GM23338 (cell line): ENCODE results near the gene ATP13A4. TPM values are rescaled to one million over a fixed set of nuclear protein-coding genes. Genes with fewer than 3 reads are reported as not detected.

Experiments
- ATAC-seq: fragments of 200-7000 bp; cut with Tn5 transposase; 3 replicates; pipeline ENCODE4 v1.9.1; 2020
- DNase-seq: peaks from one replicate; pipeline ENCODE4 v3.0.0-alpha.2; 2015; ENCODE audit warnings: low spot score
- H2AFZ ChIP-seq: fragments of 200-600 bp; sonication (generic); 2 replicates; pipeline ENCODE4 v1.8.0; 2016; ENCODE audit warnings: antibody characterized with exemption, mild to moderate bottlenecking, moderate library complexity
- H3F3A ChIP-seq: fragments of 200-600 bp; sonication (generic); replicated peaks from 2 replicates; pipeline ENCODE4 v1.8.0; 2017; ENCODE audit warnings: antibody characterized with exemption, mixed run types, low read depth
- H3K27ac ChIP-seq: fragments of 200-600 bp; sonication (generic); 2 replicates; pipeline ENCODE4 v1.6.1; 2016; ENCODE audit warnings: low read depth
- H3K27me3 ChIP-seq: fragments of 200-600 bp; sonication (generic); 2 replicates; pipeline ENCODE4 v1.8.0; 2016; ENCODE audit warnings: mild to moderate bottlenecking, mixed run types, moderate library complexity; ENCODE audit not compliant: insufficient read depth
- H3K36me3 ChIP-seq: fragments of 200-600 bp; sonication (generic); 2 replicates; pipeline ENCODE4 v1.8.0; 2016; ENCODE audit warnings: mild to moderate bottlenecking; ENCODE audit not compliant: insufficient read depth
- H3K4me1 ChIP-seq: fragments of 200-600 bp; sonication (generic); 2 replicates; pipeline ENCODE4 v1.8.0; 2016; ENCODE audit warnings: mild to moderate bottlenecking, moderate library complexity; ENCODE audit not compliant: insufficient read depth
- H3K4me2 ChIP-seq: fragments of 200-600 bp; sonication (generic); 2 replicates; pipeline ENCODE4 v1.7.1; 2017; ENCODE audit warnings: mixed run types
- H3K4me3 ChIP-seq: fragments of 200-600 bp; sonication (generic); 2 replicates; pipeline ENCODE4 v1.6.1; 2016; ENCODE audit warnings: mixed run types
- H3K79me2 ChIP-seq: fragments of 200-600 bp; sonication (generic); replicated peaks from 2 replicates; pipeline ENCODE4 v1.8.0; 2017; ENCODE audit warnings: mild to moderate bottlenecking; ENCODE audit not compliant: insufficient read depth
- H3K9me2 ChIP-seq: fragments of 200-600 bp; sonication (generic); 2 replicates; pipeline ENCODE4 v1.8.0; 2017; ENCODE audit not compliant: insufficient read depth
- H4K20me1 ChIP-seq: fragments of 200-600 bp; sonication (generic); replicated peaks from 2 replicates; pipeline ENCODE4 v1.8.0; 2017; ENCODE audit warnings: mild to moderate bottlenecking; ENCODE audit not compliant: insufficient read depth
- H3K27ac Mint-ChIP-seq: 2 replicates; pipeline ENCODE4 v1.8.0; 2020; ENCODE audit warnings: inconsistent platforms, mild to moderate bottlenecking, moderate library complexity, mixed read lengths
- H3K27me3 Mint-ChIP-seq: 3 replicates; pipeline ENCODE4 v1.8.0; 2022; ENCODE audit warnings: low read depth, mild to moderate bottlenecking, moderate library complexity, mixed read lengths, inconsistent platforms; ENCODE audit not compliant: insufficient read depth, poor library complexity
- H3K36me3 Mint-ChIP-seq: 3 replicates; pipeline ENCODE4 v1.8.0; 2021; ENCODE audit warnings: low read depth, mild to moderate bottlenecking, inconsistent platforms, moderate library complexity, mixed read lengths
- H3K4me1 Mint-ChIP-seq: 3 replicates; pipeline ENCODE4 v1.8.0; 2020; ENCODE audit warnings: mild to moderate bottlenecking, inconsistent platforms, mixed read lengths
- H3K4me3 Mint-ChIP-seq: 3 replicates; pipeline ENCODE4 v1.8.0; 2021; ENCODE audit warnings: moderate library complexity, mild to moderate bottlenecking, inconsistent platforms, mixed read lengths
- H3K9me3 Mint-ChIP-seq: 3 replicates; pipeline ENCODE4 v1.8.0; 2020; ENCODE audit warnings: moderate library complexity, mild to moderate bottlenecking, inconsistent platforms, mixed read lengths
- CREB1 ChIP-seq: fragments of 250-450 bp; sonication (Bioruptor Pico); IDR thresholded peaks from 2 replicates; pipeline ENCODE4 v1.5.0; 2020; ENCODE audit warnings: low read depth, mild to moderate bottlenecking, moderate library complexity
- CTCF ChIP-seq, 2 experiments: fragments of 200-600 bp in 1 of 2; sonication (generic) in 1 of 2; conservative IDR thresholded peaks; 2 replicates each; pipeline versions ENCODE4 v1.5.1 to v1.6.1; 2016 to 2017; ENCODE audit warnings: antibody characterized with exemption in 2 of 2, low read depth in 2 of 2, mild to moderate bottlenecking in 2 of 2, moderate library complexity in 1 of 2
- ETS1 ChIP-seq: IDR thresholded peaks from 2 replicates; pipeline ENCODE4 v1.6.1; 2016; ENCODE audit warnings: antibody characterized with exemption
- EZH2 ChIP-seq: fragments of 200-600 bp; sonication (generic); IDR thresholded peaks from one replicate; pipeline ENCODE4 v1.8.0; 2017; ENCODE audit warnings: antibody characterized with exemption, mild to moderate bottlenecking, low read depth; ENCODE audit not compliant: unreplicated experiment
- EZH2phosphoT487 ChIP-seq: fragments of 200-600 bp; sonication (generic); IDR thresholded peaks from one replicate; pipeline ENCODE4 v1.8.1; 2018; ENCODE audit warnings: antibody characterized with exemption; ENCODE audit not compliant: unreplicated experiment
- JUNB ChIP-seq: IDR thresholded peaks from one replicate; pipeline ENCODE4 v1.6.1; 2016; ENCODE audit warnings: antibody characterized with exemption; ENCODE audit not compliant: unreplicated experiment
- NANOG ChIP-seq: IDR thresholded peaks from 2 replicates; pipeline ENCODE4 v1.6.1; 2016; ENCODE audit warnings: antibody characterized with exemption, borderline replicate concordance
- POLR2AphosphoS5 ChIP-seq: IDR thresholded peaks from 2 replicates; pipeline ENCODE4 v1.6.1; 2016; ENCODE audit warnings: antibody characterized with exemption, low read depth
- REST ChIP-seq: IDR thresholded peaks from one replicate; pipeline ENCODE4 v1.6.1; 2018; ENCODE audit warnings: antibody characterized with exemption; ENCODE audit not compliant: unreplicated experiment
- STAT1 ChIP-seq: IDR thresholded peaks from one replicate; pipeline ENCODE4 v1.6.1; 2016; ENCODE audit warnings: antibody characterized with exemption; ENCODE audit not compliant: unreplicated experiment
- ZNF114 ChIP-seq: fragments of 250-450 bp; sonication (Bioruptor Pico); IDR thresholded peaks from 2 replicates; pipeline ENCODE4 v1.5.0; 2020; ENCODE audit warnings: mild to moderate bottlenecking, moderate library complexity
- ZNF331 ChIP-seq: fragments of 250-450 bp; sonication (Bioruptor Pico); IDR thresholded peaks from 2 replicates; pipeline ENCODE4 v1.5.0; 2020; ENCODE audit warnings: low read depth, mild to moderate bottlenecking, moderate library complexity
- polyA plus RNA-seq: library from polyadenylated mRNA; unstranded; fragments of >200 nt; fragmentation: Nextera tagmentation; extraction: Ambion mirVana; gene quantifications from 2 replicates; pipeline ENCODE4 v1.2.1, GENCODE V29; 2016
- total RNA-seq: library from RNA; depleted of rRNA; stranded (reverse); fragments of >200 nt; shearing (Covaris generic); gene quantifications from 2 replicates; pipeline ENCODE4 v1.2.3, GENCODE V29; 2014

Gene ATP13A4
- total and polyA plus RNA-seq, 2 experiments from 2014 or later, result not detected

GRCh38 chr3:193595939-193596487 lies 41.3 kb upstream of the ATP13A4 start (continued):
- no peak for TF ChIP-seq EZH2phosphoT487
- no peak for TF ChIP-seq NANOG

DNA sequence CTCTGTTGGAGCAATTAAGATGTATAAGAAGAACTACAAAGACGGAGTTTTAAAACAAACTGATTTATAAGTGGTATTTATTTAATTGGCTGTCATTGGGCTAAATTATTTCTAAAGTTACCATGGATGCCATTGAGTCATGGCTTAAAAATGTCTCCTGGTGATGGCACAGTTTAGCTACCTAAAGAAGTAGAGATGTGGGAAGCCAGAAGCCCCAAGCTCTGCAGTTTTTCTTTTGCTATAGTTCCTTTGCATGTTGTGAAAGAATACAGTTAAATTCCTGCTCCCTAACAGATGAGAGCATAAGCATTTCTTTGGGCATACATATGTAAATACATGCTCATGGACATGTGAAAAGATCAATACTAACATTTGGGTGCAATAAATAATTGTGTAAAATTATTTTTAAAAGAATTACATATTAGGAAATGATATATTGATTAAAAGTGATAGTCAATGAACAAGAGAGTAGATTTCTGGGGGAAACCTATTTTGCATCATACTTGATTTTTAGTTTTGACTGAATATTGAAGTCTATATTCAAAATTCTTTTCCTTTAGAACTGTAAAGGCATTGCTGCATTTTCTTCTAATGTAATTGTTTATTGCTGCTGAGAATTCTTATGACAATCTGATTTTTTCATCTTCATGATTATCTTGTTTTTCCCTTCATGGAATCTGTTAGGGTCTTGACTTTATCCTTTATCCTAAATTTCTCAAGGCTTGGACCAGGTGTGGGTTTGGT lies 40.4 kb upstream of the ATP13A4 start:
- H3K9me2 ChIP-seq, result 0 out of 2 replicates have a peak, but pooled peaks cover 7% of the 10 kb centered on the region
- ATAC-seq, result no peak
- Mint-ChIP-seq H3K4me1 (peaks cover 25% of the 10 kb centered on the region), H3K4me3 (peak overlapping the region; percentile 97), H3K9me3 (no peaks in the 10 kb centered on the region; the same call in 2 of the 3 replicates), H3K36me3 (peaks cover 20% of the 10 kb centered on the region), H3K27ac (peak overlapping the region; percentile 37; the same call in 1 of the 2 replicates), H3K27me3 (peaks cover 17% of the 10 kb centered on the region)
- H4K20me1 ChIP-seq, result peaks cover 4% of the 10 kb centered on the region
- H2AFZ ChIP-seq, result no peak overlapping the region
- H3K36me3 ChIP-seq, result no peaks in the 10 kb centered on the region; the same call in 1 of the 2 replicates
- H3K4me3 ChIP-seq, result peak overlapping the region; percentile 88
- peak overlapping the region; percentile 73 for H3K27ac ChIP-seq
- DNase-seq, result peak; percentile 42
- H3K79me2 ChIP-seq, result peaks cover 69% of the 10 kb centered on the region
- peaks cover 7% of the 10 kb centered on the region for H3K27me3 ChIP-seq
- H3K4me2 ChIP-seq, result peak overlapping the region; percentile 99
- H3K4me1 ChIP-seq, result peaks cover 17% of the 10 kb centered on the region; the same call in 1 of the 2 replicates
- no peaks in the 10 kb centered on the region for H3F3A ChIP-seq
- TF ChIP-seq ZNF114 (CRISPR knock-in tag), result no peak
- TF ChIP-seq EZH2, result no peak
- no peak for TF ChIP-seq POLR2AphosphoS5
- TF ChIP-seq JUNB, result no peak
- TF ChIP-seq REST, result no peak
- TF ChIP-seq NANOG, result no peak
- no peak for TF ChIP-seq STAT1
- no peak for TF ChIP-seq ETS1
- TF ChIP-seq CTCF (conservative IDR thresholded peaks at IDR 0.05; ENCODE audit: low read depth in 2 of 2), result no peak
- TF ChIP-seq ZNF331 (CRISPR knock-in tag), result no peak
- no peak for TF ChIP-seq EZH2phosphoT487
- no peak for TF ChIP-seq CREB1 (CRISPR knock-in tag)
